H7 (cell line): ENCODE measurements around the gene CPEB1. TPM values are rescaled to one million over a fixed set of nuclear protein-coding genes. Genes with fewer than 3 reads are reported as not detected.
"Not testable (repeated sequence)": the region's sequence is repeated elsewhere in the genome, so short reads cannot be mapped to it uniquely, and the experiment has no call there.

Experiments
- DNase-seq: peaks from one replicate; pipeline ENCODE4 v3.0.0; 2012
- H3K27me3 ChIP-seq: 2 replicates; pipeline ENCODE4 v1.6.0; 2011; ENCODE audit warnings: mild to moderate bottlenecking, low read length; ENCODE audit not compliant: control insufficient read depth, insufficient read depth
- H3K36me3 ChIP-seq: replicated peaks from 2 replicates; pipeline ENCODE4 v1.5.1; 2011; ENCODE audit warnings: low read length; ENCODE audit not compliant: control insufficient read depth, insufficient read depth
- H3K4me3 ChIP-seq: 2 replicates; pipeline ENCODE4 v1.5.1; 2011; ENCODE audit warnings: low read depth, mild to moderate bottlenecking, control low read depth, low read length, moderate library complexity; ENCODE audit not compliant: insufficient read depth
- total RNA-seq: library from RNA; depleted of rRNA; stranded (reverse); fragments of >200 nt; shearing (Covaris generic); gene quantifications from 2 replicates; pipeline ENCODE4 v1.2.3, GENCODE V29; 2014; rRNA removed

Gene CPEB1
- total RNA-seq, 1 experiment from 2014 or later, result 4.0 TPM

DNA sequence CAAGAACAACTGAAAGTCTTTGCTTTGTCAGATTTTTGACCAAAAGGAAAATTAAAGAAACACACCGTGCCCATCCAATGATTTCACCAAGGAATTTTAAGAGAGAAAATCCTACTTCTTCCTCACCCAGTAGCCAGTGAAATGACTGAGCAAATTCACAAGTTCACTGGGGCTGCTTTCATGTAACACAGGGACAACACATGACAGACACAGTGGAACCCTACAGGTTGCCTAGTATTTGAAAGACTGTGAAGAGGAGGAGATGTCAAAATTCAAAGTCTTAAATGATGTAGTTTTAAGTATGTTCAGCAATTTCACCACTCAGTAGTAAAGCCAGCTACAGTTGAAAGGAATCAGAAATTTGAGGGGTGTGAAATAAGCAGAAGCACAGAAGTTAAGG lies 140.1 kb downstream of the CPEB1 start:
- not testable (repeated sequence) for H3K27me3 ChIP-seq, DNase-seq, H3K36me3 ChIP-seq, H3K4me3 ChIP-seq

DNA sequence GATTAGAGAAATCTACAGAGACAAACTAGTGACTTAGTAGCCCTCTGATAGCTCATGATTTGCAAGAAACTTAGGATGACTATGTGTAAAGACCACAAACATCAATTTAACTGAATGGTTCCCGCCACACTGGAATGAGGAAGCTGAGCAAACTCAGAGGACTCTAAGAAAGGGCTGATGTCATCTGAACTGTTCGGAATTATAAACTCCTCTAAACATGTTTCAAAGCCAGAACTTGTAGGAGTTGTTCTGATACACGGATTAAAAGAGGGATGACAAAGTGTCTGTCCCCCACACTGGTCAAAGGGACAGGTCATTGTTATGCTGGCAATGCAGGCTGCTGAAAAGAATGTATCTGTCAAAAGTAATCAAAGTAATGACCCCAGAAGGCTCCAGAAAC lies 141.3 kb downstream of the CPEB1 start:
- not testable (repeated sequence) for H3K4me3 ChIP-seq, H3K27me3 ChIP-seq, H3K36me3 ChIP-seq, DNase-seq

DNA sequence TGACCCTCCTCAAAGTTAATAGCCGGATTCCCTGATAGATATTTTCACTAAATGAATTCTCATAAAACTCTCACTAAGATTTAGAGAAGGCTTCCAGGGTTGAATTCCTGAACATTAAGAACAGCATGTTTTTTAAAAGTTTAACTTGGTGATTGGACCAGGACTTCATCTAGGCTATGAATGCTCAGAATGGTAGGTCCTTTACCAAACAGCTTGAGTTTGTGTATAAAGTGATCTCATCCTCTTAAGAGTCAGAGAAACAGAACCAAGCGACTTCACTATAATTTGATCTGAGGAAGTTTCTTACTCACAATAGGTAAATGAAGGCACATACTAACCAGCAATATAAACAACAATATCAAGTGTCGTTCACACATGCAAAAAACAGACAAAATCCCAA lies 143.1 kb downstream of the CPEB1 start:
- not testable (repeated sequence) for H3K27me3 ChIP-seq, H3K36me3 ChIP-seq, DNase-seq, H3K4me3 ChIP-seq

DNA sequence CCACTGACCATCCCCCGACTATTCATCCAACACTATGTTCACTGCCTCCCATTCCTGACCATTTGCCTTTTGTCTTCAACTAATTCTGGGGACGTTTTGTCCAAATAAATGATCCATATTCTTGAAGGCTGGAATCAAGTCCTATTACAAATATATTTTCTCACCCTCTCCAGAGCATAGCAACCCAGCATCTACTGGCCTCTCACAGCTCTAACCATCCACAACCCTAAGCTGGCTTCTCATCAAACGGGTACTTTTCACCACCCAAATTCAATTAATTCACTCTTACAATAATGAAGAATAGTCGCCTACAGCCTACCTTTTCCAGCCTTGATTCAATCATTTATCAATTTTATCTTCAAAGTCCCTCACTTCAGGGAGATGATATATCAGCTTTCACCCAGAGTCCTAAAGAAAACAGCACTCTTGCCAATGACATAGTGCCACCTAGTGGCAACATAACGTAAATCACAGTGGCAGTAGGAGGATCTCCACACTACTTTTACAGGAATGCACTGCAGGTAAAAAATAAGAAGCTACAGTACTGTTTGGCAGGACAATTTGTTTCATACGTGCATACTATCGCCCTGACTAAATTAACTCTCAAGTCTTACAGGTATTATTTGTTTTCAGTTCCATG lies 144.3 kb downstream of the CPEB1 start:
- DNase-seq, H3K36me3 ChIP-seq, H3K27me3 ChIP-seq, H3K4me3 ChIP-seq: not testable (repeated sequence)

DNA sequence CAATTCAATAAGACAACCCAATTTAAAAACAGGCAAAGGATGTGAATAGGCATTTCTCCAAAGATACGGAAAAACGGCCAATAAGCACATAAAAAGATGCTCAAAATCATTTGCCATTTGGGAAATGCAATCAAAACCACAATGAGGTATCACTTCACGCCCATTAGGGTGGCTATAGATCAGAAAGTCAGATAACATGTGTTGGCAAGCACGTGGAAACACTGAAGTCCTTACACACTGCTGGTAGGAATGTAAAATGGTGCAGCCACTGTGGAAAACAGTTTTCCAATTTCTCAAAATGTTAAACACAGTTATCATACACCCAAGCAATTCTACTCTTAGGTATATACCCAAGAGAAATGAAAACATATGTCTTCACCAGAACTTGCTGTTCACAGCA lies 146.4 kb downstream of the CPEB1 start:
- not testable (repeated sequence) for H3K4me3 ChIP-seq, H3K36me3 ChIP-seq, DNase-seq, H3K27me3 ChIP-seq

DNA sequence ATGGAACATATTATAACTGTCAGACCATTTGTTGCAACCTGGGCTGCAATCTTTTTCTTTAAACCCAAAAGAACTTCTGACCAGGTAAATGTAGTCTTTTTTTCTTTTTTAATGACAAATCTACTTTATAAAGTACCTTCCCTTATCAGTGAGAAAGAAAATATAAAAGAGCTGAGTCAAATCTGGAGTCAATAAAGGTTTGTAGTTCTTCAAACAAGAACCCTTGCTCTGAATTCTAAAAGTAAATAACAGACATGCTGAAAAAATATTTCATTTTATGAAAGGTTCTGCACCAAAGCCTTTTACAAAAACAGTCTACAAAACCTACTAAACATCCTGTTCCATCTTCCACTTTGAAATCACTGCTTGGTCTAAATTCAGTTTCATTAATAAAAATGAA lies 149.2 kb downstream of the CPEB1 start:
- H3K27me3 ChIP-seq, H3K4me3 ChIP-seq, H3K36me3 ChIP-seq, DNase-seq: not testable (repeated sequence)

Other genes with a start within 250 kb of the CPEB1 start
- gene GOLGA6L9, start 217.5 kb downstream of the CPEB1 start, total RNA-seq, result 2.5 and 4.0 TPM in 2 replicates
- gene RPS17, start 106.9 kb downstream of the CPEB1 start, total RNA-seq, result 2,542 and 3,503 TPM in 2 replicates
- gene AP3B2, start 62.5 kb upstream of the CPEB1 start, total RNA-seq, result 10.4 and 11.6 TPM in 2 replicates
- gene FSD2, start 158.7 kb upstream of the CPEB1 start, total RNA-seq, result 0.03 TPM in 1 of 2 replicates, not detected in the other
- 1.0 and 1.9 TPM in 2 replicates for gene WHAMM, start 162.3 kb upstream of the CPEB1 start, total RNA-seq